NCI-H1436 treated with DMSO at 0.1 percent for 48 hours (cell line): ENCODE data around the gene DCAF10.
"Not testable (repeated sequence)": the region's sequence is repeated elsewhere in the genome, so short reads cannot be mapped to it uniquely, and the experiment has no call there.

ENCODE experiments used
- DNase-seq: peaks from one replicate; lab custom pipeline; 2025; lab: John Stamatoyannopoulos, UW

Gene DCAF10

GRCh38 chr9:37862530-37862929 lies 61.9 kb downstream of the DCAF10 start:
- no peak for DNase-seq

GRCh38 chr9:37870081-37870798 lies 69.6 kb downstream of the DCAF10 start:
- DNase-seq: no peak

GRCh38 chr9:37870799-37871176 lies 70.2 kb downstream of the DCAF10 start:
- no peak for DNase-seq

- no peak for DNase-seq
Observed at GRCh38 chr9:37873955-37874354, 73.4 kb downstream of the DCAF10 start.

GRCh38 chr9:37876376-37876775 lies 75.8 kb downstream of the DCAF10 start:
- no peak for DNase-seq

- no peak for DNase-seq
Observed at GRCh38 chr9:37880916-37881479, 80.4 kb downstream of the DCAF10 start.

GRCh38 chr9:37887977-37888583 lies 87.5 kb downstream of the DCAF10 start:
- not testable (repeated sequence) for DNase-seq

- no peak for DNase-seq
Observed at GRCh38 chr9:37889536-37889935, 88.9 kb downstream of the DCAF10 start.

- DNase-seq: not testable (repeated sequence)
Observed at GRCh38 chr9:37891042-37891441, 90.4 kb downstream of the DCAF10 start.

GRCh38 chr9:37892063-37892462 lies 91.5 kb downstream of the DCAF10 start:
- no peak for DNase-seq

GRCh38 chr9:37897665-37898064 lies 97.1 kb downstream of the DCAF10 start:
- DNase-seq: no peak

GRCh38 chr9:37899041-37899440 lies 98.4 kb downstream of the DCAF10 start:
- no peak for DNase-seq

- DNase-seq: no peak
Observed at GRCh38 chr9:37902131-37902530, 101.5 kb downstream of the DCAF10 start.

- DNase-seq: no peak
Observed at GRCh38 chr9:37902796-37903646, 102.4 kb downstream of the DCAF10 start.

GRCh38 chr9:37903647-37904444 lies 103.2 kb downstream of the DCAF10 start, which contains the start of gene SLC25A51:
SLC25A51 (minus strand) TSS chr9:37904127; CDS start chr9:37888550, 15,577 bp downstream.
- peak; percentile 55 for DNase-seq

GRCh38 chr9:37904445-37905130 lies 104.0 kb downstream of the DCAF10 start:
- no peak for DNase-seq

GRCh38 chr9:37905131-37905505 lies 104.5 kb downstream of the DCAF10 start:
- no peak for DNase-seq

- no peak for DNase-seq
Observed at GRCh38 chr9:37905776-37906175, 105.2 kb downstream of the DCAF10 start.

- DNase-seq: no peak
Observed at GRCh38 chr9:37906312-37907239, 106.0 kb downstream of the DCAF10 start.

- DNase-seq: no peak
Observed at GRCh38 chr9:37908283-37908682, 107.7 kb downstream of the DCAF10 start.
